Omental fat pad (tissue), 4 donors: Measurements from ENCODE around the gene FGF2. TPM values are rescaled to one million over a fixed set of nuclear protein-coding genes. Genes with fewer than 3 reads are reported as not detected.
"Not testable (repeated sequence)": the region's sequence is repeated elsewhere in the genome, so short reads cannot be mapped to it uniquely, and the experiment has no call there.

ENCODE experiments used
- ATAC-seq: fragments of 150-250 bp; one replicate; pipeline ENCODE4 v1.9.1; 2016; ENCODE audit warnings: mild to moderate bottlenecking, moderate library complexity; ENCODE audit not compliant: low FRiP score
- DNase-seq: peaks from one replicate; pipeline ENCODE4 v3.0.0-alpha.2; 2019; ENCODE audit warnings: low spot score
- CTCF ChIP-seq, 3 donors: fragments of 450-650 bp; IDR thresholded peaks; one replicate each; pipeline ENCODE4 v1.5.1; 2016 to 2017; ENCODE audit warnings: antibody characterized with exemption in 3 of 3, mild to moderate bottlenecking in 3 of 3, moderate library complexity in 2 of 3
- total RNA-seq, 4 donors: library from RNA; depleted of rRNA; stranded (reverse); fragments of >200 nt; gene quantifications; one replicate each; pipeline ENCODE4 v1.1.0, GENCODE V29; 2016

Gene FGF2
- total RNA-seq, 4 donors from 2014 or later, result 22.0 to 50.9 (median 27.7) TPM

DNA sequence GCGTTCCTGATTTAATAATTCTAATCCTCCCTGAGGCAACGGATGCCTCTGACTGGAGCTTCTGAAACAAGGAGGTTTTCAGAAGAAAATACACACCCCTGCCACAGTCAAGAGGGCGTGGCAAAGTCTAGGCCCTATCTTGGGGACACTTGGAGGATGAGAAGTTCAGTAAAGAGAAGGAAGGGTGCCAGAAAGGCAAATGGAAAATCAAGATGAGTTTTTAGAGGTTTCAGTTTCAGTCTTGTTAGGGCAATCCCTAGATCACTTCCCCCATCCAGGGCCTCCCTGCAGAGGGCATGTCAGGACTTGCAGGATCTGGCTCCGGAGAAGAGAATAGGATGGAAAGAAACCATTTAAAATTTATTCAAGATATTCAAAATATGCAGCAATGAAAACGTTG lies 28.5 kb upstream of the FGF2 start:
- DNase-seq, result no peak
- TF ChIP-seq CTCF (IDR thresholded peaks at IDR 0.05), result no peak
- ATAC-seq, result peak; percentile 91

DNA sequence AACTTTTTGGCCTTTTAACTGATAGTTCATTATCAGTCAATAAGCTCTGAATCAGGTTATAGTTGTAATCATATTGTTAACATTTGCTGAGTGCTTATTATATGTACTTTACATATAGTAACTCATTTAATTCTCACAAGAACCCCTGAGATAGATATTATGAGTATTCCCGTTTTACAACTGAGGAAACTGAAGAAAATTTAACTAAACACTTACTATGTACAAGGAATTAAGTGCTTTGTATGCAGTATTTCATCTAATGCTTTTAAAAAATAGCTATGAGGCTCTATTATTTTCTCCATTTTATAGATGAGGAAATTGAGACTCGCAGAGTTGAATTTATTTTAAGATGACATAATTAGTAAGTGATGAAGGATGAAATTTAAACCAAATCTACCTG lies 27.7 kb upstream of the FGF2 start:
- TF ChIP-seq CTCF (IDR thresholded peaks at IDR 0.05), result no peak
- no peak for ATAC-seq

GRCh38 chr4:122803788-122804208 lies 22.8 kb upstream of the FGF2 start:
- ATAC-seq (no peak), DNase-seq (no peak)
- no peak for TF ChIP-seq CTCF (IDR thresholded peaks at IDR 0.05)

More for the DNA sequence above, 27.7 kb upstream of the FGF2 start:
- DNase-seq, result no peak

GRCh38 chr4:122806981-122807679 lies 19.5 kb upstream of the FGF2 start:
- no peak for ATAC-seq
- TF ChIP-seq CTCF (IDR thresholded peaks at IDR 0.05), result no peak

GRCh38 chr4:122810669-122811068 lies 16.0 kb upstream of the FGF2 start:
- no peak for ATAC-seq
- no peak for TF ChIP-seq CTCF (IDR thresholded peaks at IDR 0.05)
- no peak for DNase-seq

More at GRCh38 chr4:122806981-122807679, 19.5 kb upstream of the FGF2 start:
- DNase-seq, result no peak

DNA sequence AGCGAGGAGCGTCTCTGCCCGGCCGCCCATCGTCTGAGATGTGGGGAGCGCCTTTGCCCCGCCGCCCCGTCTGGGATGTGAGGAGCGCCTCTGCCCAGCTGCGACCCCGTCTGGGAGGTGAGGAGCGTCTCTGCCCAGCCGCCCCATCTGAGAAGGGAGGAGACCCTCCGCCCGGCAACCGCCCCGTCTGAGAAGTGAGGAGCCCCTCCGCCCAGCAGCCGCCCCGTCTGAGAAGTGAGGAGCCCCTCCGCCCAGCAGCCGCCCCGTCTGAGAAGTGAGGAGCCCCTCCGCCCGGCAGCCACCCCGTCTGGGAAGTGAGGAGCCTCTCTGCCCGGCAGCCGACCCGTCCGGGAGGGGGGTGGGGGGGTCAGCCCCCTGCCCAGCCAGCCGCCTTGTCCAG lies 14.8 kb upstream of the FGF2 start:
- not testable (repeated sequence) for ATAC-seq, DNase-seq

DNA sequence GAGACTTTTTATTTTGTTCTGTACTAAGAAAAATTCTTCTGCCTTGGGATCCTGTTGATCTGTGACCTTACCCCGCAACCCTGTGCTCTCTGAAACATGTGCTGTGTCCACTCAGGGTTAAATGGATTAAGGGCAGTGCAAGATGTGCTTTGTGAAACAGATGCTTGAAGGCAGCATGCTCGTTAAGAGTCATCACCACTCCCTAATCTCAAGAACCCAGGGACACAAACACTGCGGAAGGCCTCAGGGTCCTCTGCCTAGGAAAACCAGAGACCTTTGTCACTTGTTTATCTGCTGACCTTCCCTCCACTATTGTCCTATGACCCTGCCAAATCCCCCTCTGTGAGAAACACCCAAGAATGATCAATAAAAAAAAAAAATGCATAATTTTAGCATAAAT lies 13.8 kb upstream of the FGF2 start:
- ATAC-seq, DNase-seq: not testable (repeated sequence)

GRCh38 chr4:122814426-122814825 lies 12.2 kb upstream of the FGF2 start:
- ATAC-seq (no peak), DNase-seq (no peak)
- no peak for TF ChIP-seq CTCF (IDR thresholded peaks at IDR 0.05)
